H1 (cell line): ENCODE results near the gene WDR75. TPM values are rescaled to one million over a fixed set of nuclear protein-coding genes. Genes with fewer than 3 reads are reported as not detected.

Experiments
- CTCF ChIA-PET: fragments of 300-600 bp; sonication (Branson Sonifier 250); formaldehyde crosslinking; loops from one replicate; lab custom pipeline; 2021; ENCODE audit not compliant: partially characterized antibody; lab: Charles Lee
- POLR2A ChIA-PET: fragments of 300-600 bp; sonication (Branson Sonifier 250); formaldehyde crosslinking; loops from one replicate; lab custom pipeline; 2021; ENCODE audit warnings: inconsistent platforms; ENCODE audit not compliant: partially characterized antibody; lab: Charles Lee
- DNase-seq, 2 experiments: peaks; one replicate each; pipeline versions ENCODE4 v3.0.0 to v3.0.0-alpha.2; 2010 to 2022; ENCODE audit warnings: low spot score in 2 of 2, low read depth in 1 of 2, mixed read lengths in 1 of 2
- FAIRE-seq: peaks from 2 replicates; lab custom pipeline; 2011; peaks lifted over from hg19 to GRCh38; lab: Jason Lieb, UNC
- H2AFZ ChIP-seq: 2 replicates; pipeline ENCODE4 v1.8.1; 2012; ENCODE audit warnings: low read length, inconsistent platforms
- H2AK5ac ChIP-seq: 2 replicates; pipeline ENCODE4 v1.6.1; 2013; ENCODE audit warnings: low read depth, low read length
- H2BK120ac ChIP-seq: replicated peaks from 2 replicates; pipeline ENCODE3; 2013; ENCODE audit warnings: low read depth, low read length, inconsistent platforms
- H2BK12ac ChIP-seq: 2 replicates; pipeline ENCODE4 v1.6.1; 2013; ENCODE audit warnings: low read depth, low read length
- H2BK15ac ChIP-seq: 2 replicates; pipeline ENCODE4 v1.6.1; 2013; ENCODE audit warnings: low read length
- H2BK20ac ChIP-seq: 2 replicates; pipeline ENCODE4 v1.6.1; 2013; ENCODE audit warnings: low read length
- H2BK5ac ChIP-seq: 2 replicates; pipeline ENCODE4 v1.6.1; 2013; ENCODE audit warnings: low read depth, low read length
- H3K14ac ChIP-seq: 2 replicates; pipeline ENCODE4 v1.6.1; 2013; ENCODE audit warnings: inconsistent platforms; ENCODE audit not compliant: insufficient read length
- H3K18ac ChIP-seq: 2 replicates; pipeline ENCODE4 v1.6.1; 2013; ENCODE audit warnings: low read length; ENCODE audit errors: extremely low read depth
- H3K23ac ChIP-seq: 2 replicates; pipeline ENCODE4 v1.6.1; 2013; ENCODE audit warnings: inconsistent platforms; ENCODE audit not compliant: insufficient read length
- H3K23me2 ChIP-seq: 2 replicates; pipeline ENCODE4 v1.6.1; 2013; ENCODE audit warnings: low read depth, low read length
- H3K27ac ChIP-seq: 2 replicates; pipeline ENCODE4 v1.6.1; 2011; ENCODE audit warnings: low read depth, low read length, inconsistent platforms
- H3K27me3 ChIP-seq, 4 experiments: replicated peaks in 1 of 4; 1 replicate in 1 of 4; 2 replicates in 3 of 4; pipeline versions ENCODE4 v1.6.1 to v1.8.1; 2011 to 2013; ENCODE audit warnings: low read length in 3 of 4, mild to moderate bottlenecking in 3 of 4, inconsistent platforms in 2 of 4, mixed read lengths in 2 of 4, moderate library complexity in 1 of 4; ENCODE audit not compliant: control insufficient read depth in 3 of 4, insufficient read depth in 3 of 4; ENCODE audit errors: extremely low read depth in 1 of 4
- H3K36me3 ChIP-seq, 4 experiments: 2 replicates each; pipeline versions ENCODE4 v1.6.1 to v1.8.1; 2011 to 2013; ENCODE audit warnings: mild to moderate bottlenecking in 4 of 4, low read length in 3 of 4, moderate library complexity in 2 of 4, control low read depth in 1 of 4, inconsistent platforms in 1 of 4; ENCODE audit not compliant: insufficient read depth in 4 of 4, control insufficient read depth in 2 of 4
- H3K4ac ChIP-seq: replicated peaks from 2 replicates; pipeline ENCODE3; 2013; ENCODE audit warnings: low read length, low read depth, mixed read lengths, inconsistent platforms; ENCODE audit not compliant: insufficient read length
- H3K4me1 ChIP-seq, 4 experiments: replicated peaks in 1 of 4; 1 replicate in 1 of 4; 2 replicates in 3 of 4; pipeline versions ENCODE4 v1.6.1 to v1.8.1; 2011 to 2013; ENCODE audit warnings: low read length in 3 of 4, inconsistent platforms in 2 of 4, mixed read lengths in 1 of 4; ENCODE audit not compliant: insufficient read depth in 4 of 4, control insufficient read depth in 3 of 4
- H3K4me2 ChIP-seq, 2 experiments: 2 replicates each; pipeline versions ENCODE4 v1.6.1 to v1.8.1; 2011 to 2013; ENCODE audit warnings: low read depth in 2 of 2, low read length in 2 of 2, control low read depth in 1 of 2, inconsistent platforms in 1 of 2, mild to moderate bottlenecking in 1 of 2; ENCODE audit not compliant: insufficient read depth in 1 of 2
- H3K4me3 ChIP-seq, 4 experiments: fragments of 200-600, 300-600 bp in 1 of 4; sonication (generic), shearing (Covaris generic), sonication (Bioruptor Twin) in 1 of 4; 2 replicates each; pipeline versions ENCODE4 v1.5.1 to v1.8.1; 2011 to 2016; ENCODE audit warnings: low read length in 4 of 4, low read depth in 3 of 4, control low read depth in 2 of 4, inconsistent platforms in 2 of 4, mild to moderate bottlenecking in 2 of 4, mixed read lengths in 1 of 4, moderate library complexity in 1 of 4; ENCODE audit not compliant: insufficient read depth in 2 of 4; ENCODE audit errors: extremely low read depth in 1 of 4
- H3K56ac ChIP-seq: replicated peaks from 2 replicates; pipeline ENCODE3; 2013; ENCODE audit warnings: low read depth, mild to moderate bottlenecking, mixed read lengths, low read length, inconsistent platforms; ENCODE audit not compliant: insufficient read length
- H3K79me1 ChIP-seq: 2 replicates; pipeline ENCODE4 v1.6.1; 2013; ENCODE audit warnings: low read depth, low read length, control low read depth
- H3K79me2 ChIP-seq, 2 experiments: 2 replicates each; pipeline versions ENCODE4 v1.6.1 to v1.8.1; 2012 to 2013; ENCODE audit warnings: low read length in 2 of 2, mild to moderate bottlenecking in 2 of 2, inconsistent platforms in 1 of 2; ENCODE audit not compliant: insufficient read depth in 2 of 2, control insufficient read depth in 1 of 2
- H3K9ac ChIP-seq, 4 experiments: replicated peaks in 1 of 4; 1 replicate in 1 of 4; 2 replicates in 3 of 4; pipeline versions ENCODE4 v1.6.1 to v1.8.1; 2011 to 2013; ENCODE audit warnings: low read depth in 3 of 4, low read length in 3 of 4, control low read depth in 2 of 4, mild to moderate bottlenecking in 2 of 4, moderate library complexity in 2 of 4, inconsistent platforms in 1 of 4; ENCODE audit errors: extremely low read depth in 1 of 4
- H3K9me3 ChIP-seq, 2 experiments: 2 replicates each; pipeline versions ENCODE4 v1.6.1 to v1.8.1; 2012 to 2013; ENCODE audit warnings: mild to moderate bottlenecking in 2 of 2, moderate library complexity in 2 of 2, control low read depth in 1 of 2, inconsistent platforms in 1 of 2, low read depth in 1 of 2, low read length in 1 of 2, mixed read lengths in 1 of 2; ENCODE audit not compliant: insufficient read depth in 2 of 2
- H4K20me1 ChIP-seq, 2 experiments: replicated peaks in 1 of 2; 2 replicates each; pipeline versions ENCODE3 to v1.8.1; 2011 to 2013; ENCODE audit warnings: inconsistent platforms in 2 of 2, low read length in 2 of 2, mild to moderate bottlenecking in 1 of 2; ENCODE audit not compliant: insufficient read depth in 2 of 2, control insufficient read depth in 1 of 2
- H4K5ac ChIP-seq: 2 replicates; pipeline ENCODE4 v1.6.1; 2013; ENCODE audit warnings: low read length, low read depth, mixed read lengths, inconsistent platforms; ENCODE audit not compliant: insufficient read length
- H4K8ac ChIP-seq: 2 replicates; pipeline ENCODE4 v1.8.0; 2013; ENCODE audit warnings: mild to moderate bottlenecking, moderate library complexity, low read length, inconsistent platforms; ENCODE audit not compliant: insufficient read depth; ENCODE audit errors: extremely low read depth
- H4K91ac ChIP-seq: replicated peaks from 2 replicates; pipeline ENCODE3; 2013; ENCODE audit warnings: low read length, mixed read lengths, inconsistent platforms; ENCODE audit not compliant: insufficient read length
- ATF2 ChIP-seq: IDR thresholded peaks from 2 replicates; pipeline ENCODE4 v1.6.1; 2012; ENCODE audit warnings: low read length, inconsistent platforms
- BRCA1 ChIP-seq: IDR thresholded peaks from 2 replicates; pipeline ENCODE4 v1.6.1; 2012; ENCODE audit warnings: low read depth, low read length, improper control_type of control experiment
- CBX8 ChIP-seq: fragments of 300-800, 300-1000 bp; sonication (generic); IDR thresholded peaks from 2 replicates; pipeline ENCODE4 v1.7.1; 2016; ENCODE audit warnings: low read depth, low read length, borderline replicate concordance
- CEBPB ChIP-seq: IDR thresholded peaks from 2 replicates; pipeline ENCODE4 v1.6.1; 2012; ENCODE audit warnings: low read depth, low read length
- EZH2 ChIP-seq: fragments of 200-600 bp; sonication (generic); IDR thresholded peaks from 2 replicates; pipeline ENCODE4 v1.7.1; 2012; ENCODE audit warnings: low read depth, mild to moderate bottlenecking, moderate library complexity, low read length, inconsistent platforms; ENCODE audit not compliant: severe bottlenecking
- GTF2F1 ChIP-seq: IDR thresholded peaks from 2 replicates; pipeline ENCODE4 v1.6.1; 2012; ENCODE audit warnings: low read depth, low read length, improper control_type of control experiment, borderline replicate concordance
- HDAC2 ChIP-seq, 2 experiments: fragments of 300-600 bp in 1 of 2; sonication (generic) in 1 of 2; IDR thresholded peaks; 2 replicates each; pipeline ENCODE4 v1.6.1; 2011 to 2012; ENCODE audit warnings: low read depth in 2 of 2, low read length in 2 of 2, mild to moderate bottlenecking in 2 of 2, moderate library complexity in 2 of 2, borderline replicate concordance in 1 of 2, inconsistent platforms in 1 of 2
- MAFK ChIP-seq: IDR thresholded peaks from 2 replicates; pipeline ENCODE4 v1.6.1; 2012; ENCODE audit warnings: low read depth, mild to moderate bottlenecking, improper control_type of control experiment, low read length
- MAX ChIP-seq: IDR thresholded peaks from 2 replicates; pipeline ENCODE4 v1.6.1; 2012; ENCODE audit warnings: inconsistent platforms
- POLR2AphosphoS5 ChIP-seq: IDR thresholded peaks from 2 replicates; pipeline ENCODE4 v1.6.1; 2011; ENCODE audit warnings: low read depth, low read length
- POU5F1 ChIP-seq: IDR thresholded peaks from 2 replicates; pipeline ENCODE4 v1.6.1; 2011; ENCODE audit warnings: low read depth, mild to moderate bottlenecking, low read length, moderate library complexity
- SAP30 ChIP-seq: fragments of 300-600 bp; sonication (generic); IDR thresholded peaks from 2 replicates; pipeline ENCODE4 v1.7.1; 2012; ENCODE audit warnings: low read length, moderate library complexity, mild to moderate bottlenecking, inconsistent platforms; ENCODE audit not compliant: insufficient read depth, insufficient replicate concordance
- WGBS, 2 experiments: shearing (Covaris generic) in 1 of 2; methylation state at CpG; one replicate each; pipeline versions ENCODE4 v1.1.6 to v1.1.7; 2013 to 2015; ENCODE audit warnings: low lambda C conversion rate in 2 of 2, mixed read lengths in 2 of 2, inconsistent platforms in 1 of 2, low coverage in 1 of 2, missing lambda C conversion rate in 1 of 2; ENCODE audit not compliant: insufficient replicate concordance in 2 of 2, insufficient coverage in 1 of 2, insufficient read length in 1 of 2; ENCODE audit errors: extremely low coverage in 1 of 2, missing lambda C conversion rate in 1 of 2; 5-methylcytosine and 5-hydroxymethylcytosine counted together
- polyA plus RNA-seq, 7 experiments: library from polyadenylated mRNA; depleted of rRNA in 3 of 7; stranded (reverse) in 5 of 7; unstranded in 2 of 7; fragments of >200 nt in 5 of 7; fragments of 200-250 nt in 2 of 7; gene quantifications; 1 replicate in 5 of 7; 2 replicates in 1 of 7; 4 replicates in 1 of 7; pipeline versions ENCODE4 v1.2.1 to v1.2.3, GENCODE V29; 2011 to 2013; ENCODE audit warnings: missing spikeins in 2 of 7, mixed read lengths in 2 of 7
- total RNA-seq: library from RNA; stranded (reverse); fragmentation: NEBNext Ultra II Directional; extraction: Animal tissue kit (Norgen Biotek cat#: 25700); gene quantifications from 2 replicates; pipeline ENCODE4 v1.2.1, GENCODE V29; 2021

The WDR75 gene
- total and polyA plus RNA-seq, 2 of the 8 experiments (the other 6 are each of a cell fraction or from before 2014, with no cell fraction given) = 26.9 to 77.1 TPM

- H2AK5ac ChIP-seq = no peak overlapping the region
- H3K18ac ChIP-seq = no peak overlapping the region
- WGBS, 2 experiments = 100% methylated on average over 1 of the region's 1 CpG; no CpG with 5 or more reads in 1 of the 2 experiments
- no peak overlapping the region for H2BK120ac ChIP-seq
- no peak overlapping the region for H4K8ac ChIP-seq
- H2BK5ac ChIP-seq = no peak overlapping the region
- H2AFZ ChIP-seq = no peak overlapping the region
- no peak overlapping the region for H3K23ac ChIP-seq
- H3K9ac ChIP-seq = no peak overlapping the region
- H3K9me3 ChIP-seq = no peaks in the 10 kb centered on the region
- H3K4me1 ChIP-seq = no peaks in the 10 kb centered on the region
- DNase-seq (no peak), FAIRE-seq (no peak)
- no peak overlapping the region for H4K5ac ChIP-seq
- no peaks in the 10 kb centered on the region for H3K23me2 ChIP-seq
- H3K4me2 ChIP-seq = no peak overlapping the region
- no peak overlapping the region for H2BK20ac ChIP-seq
- H3K79me2 ChIP-seq = no peaks in the 10 kb centered on the region
- ChIA-PET POLR2A (interaction anchor here (1.0 kb wide), 1 partner anchor 12 kb away, joined by 3 read pairs; no protein-coding TSS in a partner anchor), CTCF (interaction anchor here (0.8 to 2.2 kb wide), 6 partner anchors 19 to 1910 kb away, joined by 3 to 9 read pairs (median 4); no protein-coding TSS in a partner anchor)
- no peak overlapping the region for H3K56ac ChIP-seq
- H2BK12ac ChIP-seq = no peak overlapping the region
- no peak overlapping the region for H4K91ac ChIP-seq
- no peak overlapping the region for H3K27ac ChIP-seq
- H3K36me3 ChIP-seq = no peaks in the 10 kb centered on the region
- no peak overlapping the region for H3K4me3 ChIP-seq
- no peaks in the 10 kb centered on the region for H3K27me3 ChIP-seq
- no peak overlapping the region for H3K14ac ChIP-seq
- H3K79me1 ChIP-seq = no peaks in the 10 kb centered on the region
- H4K20me1 ChIP-seq = no peaks in the 10 kb centered on the region
- no peak overlapping the region for H2BK15ac ChIP-seq
- H3K4ac ChIP-seq = no peak overlapping the region
- no peak for TF ChIP-seq POLR2AphosphoS5
- TF ChIP-seq GTF2F1 = no peak
- TF ChIP-seq MAX = no peak
- TF ChIP-seq BRCA1 = no peak
- no peak for TF ChIP-seq CEBPB
- no peak for TF ChIP-seq POU5F1
- no peak for TF ChIP-seq MAFK
- no peak for TF ChIP-seq SAP30
- no peak for TF ChIP-seq CBX8
- no peak for TF ChIP-seq EZH2
- TF ChIP-seq ATF2 = no peak
- TF ChIP-seq HDAC2 (IDR thresholded peaks at IDR 0.05; ENCODE audit: borderline replicate concordance in 1 of 2, low read depth in 2 of 2, low read length in 2 of 2) = no peak
Measured at GRCh38 chr2:189409647-189410046, 31.6 kb upstream of the WDR75 start.
